HG02840 (cell line): Measurements from ENCODE around the gene CENPT.
"Not testable (repeated sequence)": the region's sequence is repeated elsewhere in the genome, so short reads cannot be mapped to it uniquely, and the experiment has no call there.

Experiments
- ATAC-seq: cut with Tn5 transposase; IDR thresholded peaks from one replicate; pipeline ENCODE4 v1.9.1; 2021; ENCODE audit warnings: mild to moderate bottlenecking, moderate library complexity, moderate number of reproducible peaks; ENCODE audit not compliant: unreplicated experiment, low FRiP score

CENPT gene

DNA sequence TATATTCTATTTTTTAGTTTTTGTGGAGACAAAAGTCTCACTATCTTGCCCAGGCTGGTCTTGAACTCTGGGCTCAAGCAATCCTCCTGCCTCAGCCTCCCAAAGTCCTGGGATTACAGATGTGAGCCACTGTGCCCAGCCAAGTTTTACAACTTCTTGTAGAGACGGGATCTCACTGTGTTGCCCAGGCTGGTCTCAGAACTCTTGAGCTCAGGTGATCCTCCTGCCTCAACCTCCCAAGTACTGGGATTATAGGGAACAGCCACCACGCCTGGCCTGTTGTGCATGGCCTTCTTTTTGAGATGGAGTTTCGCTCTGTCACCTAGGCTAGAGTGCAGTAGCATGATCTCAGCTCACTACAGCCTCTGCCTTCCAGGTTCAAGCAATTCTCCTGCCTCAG is 6.2 kb upstream of the CENPT start:
- ATAC-seq, result no peak

DNA sequence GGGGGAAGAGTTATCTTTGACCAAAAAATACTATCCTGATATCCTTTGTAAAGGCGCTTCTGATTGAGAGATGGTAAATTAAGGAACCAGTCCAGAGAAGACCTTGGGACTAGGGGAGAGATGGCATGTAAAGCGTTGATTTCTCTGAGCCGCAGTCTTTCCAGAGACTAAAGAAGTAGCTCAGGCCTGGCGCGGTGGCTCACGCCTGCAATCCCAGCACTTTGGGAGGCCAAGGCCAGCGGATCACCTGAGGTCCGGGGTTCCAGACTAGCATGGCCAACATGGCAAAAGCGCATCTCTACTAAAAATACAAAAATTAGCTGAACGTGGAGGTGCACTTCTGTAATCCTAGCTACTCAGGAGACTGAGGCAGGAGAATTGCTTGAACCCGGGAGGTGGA is 625 bp upstream of the CENPT start:
- ATAC-seq, result no peak

DNA sequence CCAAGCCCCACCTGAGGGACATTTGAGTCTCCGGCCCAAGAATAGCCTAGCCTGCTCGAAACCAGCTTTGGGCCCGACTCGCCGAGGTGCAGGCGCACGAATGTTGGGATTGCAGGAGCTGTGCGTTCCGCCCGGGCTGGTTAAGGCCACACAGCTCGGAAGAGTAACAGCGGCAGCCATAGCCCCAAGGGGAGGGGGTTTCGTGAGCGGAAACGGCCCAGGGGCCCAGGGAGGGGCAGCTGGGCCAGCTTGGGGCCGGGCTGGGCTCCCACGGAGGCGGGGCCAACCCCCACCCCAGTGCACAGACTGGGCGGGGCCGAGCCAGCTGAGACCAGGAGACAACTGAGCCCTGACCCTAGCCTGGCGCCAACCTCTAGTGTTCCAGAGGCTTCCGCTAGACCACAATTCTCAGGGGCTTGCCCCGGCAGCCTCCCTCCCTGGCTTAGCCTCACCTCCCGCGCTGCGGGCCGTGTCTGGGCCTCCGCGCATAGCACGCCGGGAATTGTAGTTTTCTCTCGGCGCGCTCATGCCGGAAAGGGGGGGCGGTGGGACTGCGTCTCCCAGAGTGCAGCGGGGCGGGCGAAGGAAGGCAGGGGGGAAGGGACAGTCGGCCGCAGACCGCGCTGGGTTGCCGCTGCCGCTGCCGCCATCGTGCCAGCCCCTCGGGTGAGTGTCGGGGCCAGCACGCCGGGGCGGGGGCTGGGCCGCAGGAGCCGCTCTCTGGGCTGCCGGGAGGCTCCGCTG is 1.0 kb downstream of the CENPT start, which contains the start of gene NUTF2:
Gene NUTF2 (plus strand): TSS at position 614 of the 744 bp plus-strand sequence. CDS start 18,198 bp downstream, outside the sequence.
- ATAC-seq, result peak; percentile 58

DNA sequence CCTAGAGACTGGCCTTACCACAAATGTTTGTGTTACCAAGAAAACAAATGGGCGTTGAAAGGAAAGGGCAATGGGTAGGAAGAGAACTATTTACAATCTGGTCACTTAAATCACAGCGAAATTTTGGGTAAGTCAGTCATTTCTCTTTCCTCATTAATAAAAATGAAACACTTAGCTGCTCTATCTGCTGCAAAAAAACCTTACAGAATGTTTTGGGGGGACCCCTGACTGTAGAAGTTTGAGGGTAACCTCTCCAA is 1.5 kb downstream of the CENPT start:
- ATAC-seq, result no peak

DNA sequence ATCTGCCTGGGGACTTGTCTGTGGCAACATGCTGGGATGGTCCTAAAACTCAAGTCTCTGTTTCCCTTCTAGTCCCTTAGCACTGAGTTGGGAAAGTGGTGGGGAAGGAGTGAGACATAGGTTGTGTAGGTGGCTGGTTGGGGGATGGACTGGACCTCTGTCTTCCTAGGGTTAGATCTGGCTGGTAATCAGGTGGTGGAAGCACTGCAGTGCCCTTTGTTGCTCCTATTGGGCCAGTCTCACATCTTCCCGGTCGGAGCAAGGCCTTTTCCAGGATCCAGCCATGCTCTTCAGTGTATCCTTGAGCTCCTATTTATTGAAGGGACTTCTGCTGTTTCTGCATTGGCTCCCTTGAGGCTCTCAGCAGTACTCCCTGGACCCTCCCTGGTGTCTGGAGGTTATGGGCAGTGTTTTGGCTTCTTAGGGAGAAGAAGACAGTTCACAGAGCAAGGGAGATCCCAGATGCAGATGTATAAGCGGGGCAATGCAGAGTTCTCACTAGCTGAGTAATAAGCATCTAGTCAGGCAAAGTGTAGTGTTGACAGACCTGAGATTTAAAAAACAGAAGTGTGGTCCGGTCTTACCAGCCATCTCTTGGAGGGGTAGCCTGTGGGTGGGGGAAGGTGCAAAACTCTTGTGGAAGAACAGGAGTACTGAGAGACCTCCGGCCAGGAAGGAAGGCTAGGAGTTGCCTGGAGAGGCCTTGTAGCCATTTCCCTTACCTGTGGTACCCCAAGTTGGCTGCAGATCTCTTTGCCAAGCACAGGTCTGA is 2.0 kb downstream of the CENPT start:
- ATAC-seq, result no peak

DNA sequence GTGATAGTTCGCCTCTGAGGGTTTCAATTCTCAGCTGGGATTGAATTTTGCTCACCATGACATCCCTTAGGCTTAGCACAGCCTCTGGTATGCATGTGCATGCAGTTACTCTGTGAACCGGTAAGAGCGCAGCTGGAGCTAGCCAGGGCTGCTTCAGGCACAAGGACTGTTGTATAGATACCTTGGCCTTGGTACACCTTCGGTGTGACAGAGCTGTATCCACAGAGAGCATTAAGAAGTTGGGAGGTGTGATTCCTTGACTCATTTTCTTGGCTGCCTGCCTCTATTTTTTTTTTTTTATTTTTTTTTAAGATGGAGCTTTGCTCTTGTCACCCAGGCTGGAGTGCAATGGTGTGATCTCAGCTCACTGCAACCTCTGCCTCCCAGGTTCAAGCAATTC is 3.0 kb downstream of the CENPT start:
- ATAC-seq, result no peak

DNA sequence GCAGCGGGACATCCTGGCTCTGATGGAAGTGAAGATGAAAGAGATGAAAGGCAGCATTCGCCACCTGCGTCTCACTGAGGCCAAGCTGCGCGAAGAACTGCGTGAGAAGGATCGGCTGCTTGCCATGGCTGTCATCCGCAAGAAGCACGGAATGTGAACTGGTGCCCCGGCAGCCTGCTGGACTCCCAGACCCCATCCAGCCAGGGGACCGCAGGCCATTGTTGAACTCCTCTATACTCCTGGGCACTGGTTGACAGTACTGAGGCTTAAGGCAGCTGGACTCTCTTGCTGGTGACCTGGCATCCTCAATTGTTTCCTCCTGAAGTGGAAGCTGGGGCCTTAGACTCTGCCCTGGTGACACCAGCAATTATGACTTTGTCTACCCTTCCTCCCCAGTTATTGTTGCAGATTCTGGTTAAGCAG is 4.1 kb downstream of the CENPT start:
- no peak for ATAC-seq

DNA sequence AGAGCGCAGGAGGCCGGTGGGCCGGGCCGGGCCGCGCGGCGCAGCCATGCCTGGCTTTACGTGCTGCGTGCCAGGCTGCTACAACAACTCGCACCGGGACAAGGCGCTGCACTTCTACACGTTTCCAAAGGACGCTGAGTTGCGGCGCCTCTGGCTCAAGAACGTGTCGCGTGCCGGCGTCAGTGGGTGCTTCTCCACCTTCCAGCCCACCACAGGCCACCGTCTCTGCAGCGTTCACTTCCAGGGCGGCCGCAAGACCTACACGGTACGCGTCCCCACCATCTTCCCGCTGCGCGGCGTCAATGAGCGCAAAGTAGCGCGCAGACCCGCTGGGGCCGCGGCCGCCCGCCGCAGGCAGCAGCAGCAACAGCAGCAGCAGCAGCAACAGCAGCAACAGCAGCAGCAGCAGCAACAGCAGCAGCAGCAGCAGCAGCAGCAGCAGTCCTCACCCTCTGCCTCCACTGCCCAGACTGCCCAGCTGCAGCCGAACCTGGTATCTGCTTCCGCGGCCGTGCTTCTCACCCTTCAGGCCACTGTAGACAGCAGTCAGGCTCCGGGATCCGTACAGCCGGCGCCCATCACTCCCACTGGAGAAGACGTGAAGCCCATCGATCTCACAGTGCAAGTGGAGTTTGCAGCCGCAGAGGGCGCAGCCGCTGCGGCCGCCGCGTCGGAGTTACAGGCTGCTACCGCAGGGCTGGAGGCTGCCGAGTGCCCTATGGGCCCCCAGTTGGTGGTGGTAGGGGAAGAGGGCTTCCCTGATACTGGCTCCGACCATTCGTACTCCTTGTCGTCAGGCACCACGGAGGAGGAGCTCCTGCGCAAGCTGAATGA is 4.8 kb downstream of the CENPT start:
- peak; percentile 7 for ATAC-seq

DNA sequence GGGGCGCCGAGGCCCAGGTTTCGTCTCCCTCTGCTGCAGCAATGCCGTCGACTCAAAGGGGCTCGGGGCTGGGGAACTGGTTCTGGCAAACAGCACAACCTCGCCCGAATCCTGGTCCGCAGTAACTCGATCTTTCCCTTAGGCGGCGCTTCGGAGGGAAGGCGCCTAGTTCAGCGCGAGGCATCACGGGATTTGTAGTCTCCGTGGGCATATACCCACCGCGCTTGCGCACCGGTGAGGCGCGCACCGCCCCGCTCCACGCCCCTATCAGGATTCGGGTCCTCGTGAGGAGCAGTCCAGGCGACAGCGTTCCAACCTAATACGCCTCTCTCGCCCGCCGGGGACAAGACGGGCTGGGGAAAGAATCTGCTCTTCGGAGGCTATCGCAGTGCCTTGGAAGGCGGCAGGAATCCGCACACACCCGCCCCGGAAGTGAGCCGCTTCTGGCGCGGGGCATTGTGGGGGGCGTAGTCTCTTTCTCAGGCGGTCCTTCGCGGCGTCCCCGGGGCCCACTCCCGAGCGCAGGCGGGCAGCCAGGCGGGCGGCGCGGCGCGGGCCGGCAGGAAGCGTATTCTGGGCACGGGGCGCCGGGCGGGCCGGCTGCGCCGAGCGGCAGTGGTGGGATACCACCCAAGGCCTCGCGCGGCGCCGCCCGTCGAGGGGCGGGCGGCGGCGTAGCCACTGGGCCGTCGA is 5.5 kb downstream of the CENPT start, which contains the start of gene THAP11:
Gene THAP11 (plus strand): TSS at position 505 of the 693 bp plus-strand sequence. CDS start 235 bp downstream, outside the sequence.
- ATAC-seq, result peak; percentile 50

DNA sequence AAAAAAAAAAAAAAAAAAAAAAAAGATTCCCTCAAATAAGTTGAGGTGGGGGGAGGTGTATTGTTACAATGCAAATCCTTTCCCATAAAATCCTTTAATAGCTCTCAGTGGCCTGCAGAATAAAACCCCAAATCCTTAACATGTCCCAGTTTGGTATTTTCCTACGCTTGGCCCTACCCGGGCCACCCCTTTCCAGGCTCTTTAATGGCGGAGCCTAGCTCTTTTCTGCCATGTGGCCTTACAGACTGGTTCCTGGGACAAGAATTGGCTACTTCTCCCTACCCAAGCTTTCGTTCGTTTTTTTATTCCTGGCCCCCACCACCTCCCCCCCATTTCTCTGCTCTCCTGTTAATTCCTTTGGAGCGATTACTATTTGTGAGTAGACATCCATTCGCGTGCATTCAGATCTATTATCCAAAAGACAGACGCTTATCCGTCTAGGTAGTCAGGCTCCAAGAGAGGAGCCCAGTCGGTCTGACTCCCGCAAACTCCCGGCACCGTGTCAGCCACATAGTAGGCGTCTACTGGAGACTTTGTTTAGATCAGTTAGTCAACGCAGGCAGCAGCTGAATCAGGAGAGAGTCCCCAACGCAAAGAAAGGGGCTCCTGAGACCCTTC is 6.2 kb downstream of the CENPT start:
- ATAC-seq, result no peak

DNA sequence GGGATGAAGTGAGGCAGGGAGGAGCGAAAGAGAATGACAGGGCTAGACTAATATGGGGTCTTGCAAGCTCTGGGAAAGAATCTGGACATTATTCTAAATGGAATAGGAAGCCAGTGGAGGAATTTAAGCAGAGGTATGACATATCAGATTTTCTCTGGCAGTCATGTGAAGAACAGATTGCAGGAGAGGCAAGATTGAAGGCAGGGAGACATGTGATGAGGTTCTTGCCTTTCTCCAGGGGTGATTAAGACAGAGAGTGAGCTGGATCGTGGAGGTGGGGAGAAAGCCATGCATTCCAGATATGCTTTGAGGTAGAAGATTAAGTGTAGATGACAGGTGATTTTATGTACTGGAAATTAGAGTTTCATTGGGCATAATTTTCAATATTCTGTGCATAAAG is 9.7 kb downstream of the CENPT start:
- no peak for ATAC-seq

DNA sequence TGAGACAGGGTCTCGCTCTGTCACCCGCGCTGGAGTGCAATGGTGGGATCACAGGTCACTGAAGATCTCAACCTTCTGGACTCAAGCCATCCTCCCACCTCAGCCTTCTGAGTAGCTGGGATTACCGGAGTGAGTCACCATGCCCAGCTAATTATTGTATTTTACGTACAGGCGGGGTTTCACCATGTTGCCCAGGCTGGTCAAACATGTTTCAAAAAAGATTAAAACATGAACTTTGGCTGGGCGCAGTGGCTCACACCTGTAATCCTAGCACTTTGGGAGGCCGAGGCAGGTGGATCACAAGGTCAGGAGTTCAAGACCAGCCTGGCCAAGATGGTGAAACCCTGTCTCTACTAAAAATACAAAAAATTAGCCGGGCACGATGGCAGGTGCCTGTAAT is 10.3 kb downstream of the CENPT start:
- ATAC-seq, result not testable (repeated sequence)

DNA sequence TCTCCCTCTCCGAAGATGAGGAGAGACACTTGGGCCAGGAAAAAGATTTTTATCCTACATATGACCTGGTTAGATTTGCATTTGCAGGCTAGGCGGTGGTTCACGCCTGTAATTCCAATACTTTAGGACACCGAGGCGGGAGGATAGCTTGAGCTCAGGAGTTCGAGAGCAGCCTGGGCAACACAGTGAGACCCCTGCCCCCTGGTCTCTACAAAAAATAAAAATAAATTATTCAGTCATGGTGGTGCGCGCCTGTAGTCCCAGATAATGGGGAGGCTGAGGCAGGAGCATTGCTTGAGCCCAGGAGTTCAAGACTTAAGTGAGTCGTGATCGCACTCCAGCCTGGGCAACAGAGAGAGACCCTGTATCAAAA is 13.3 kb downstream of the CENPT start:
- ATAC-seq, result no peak

DNA sequence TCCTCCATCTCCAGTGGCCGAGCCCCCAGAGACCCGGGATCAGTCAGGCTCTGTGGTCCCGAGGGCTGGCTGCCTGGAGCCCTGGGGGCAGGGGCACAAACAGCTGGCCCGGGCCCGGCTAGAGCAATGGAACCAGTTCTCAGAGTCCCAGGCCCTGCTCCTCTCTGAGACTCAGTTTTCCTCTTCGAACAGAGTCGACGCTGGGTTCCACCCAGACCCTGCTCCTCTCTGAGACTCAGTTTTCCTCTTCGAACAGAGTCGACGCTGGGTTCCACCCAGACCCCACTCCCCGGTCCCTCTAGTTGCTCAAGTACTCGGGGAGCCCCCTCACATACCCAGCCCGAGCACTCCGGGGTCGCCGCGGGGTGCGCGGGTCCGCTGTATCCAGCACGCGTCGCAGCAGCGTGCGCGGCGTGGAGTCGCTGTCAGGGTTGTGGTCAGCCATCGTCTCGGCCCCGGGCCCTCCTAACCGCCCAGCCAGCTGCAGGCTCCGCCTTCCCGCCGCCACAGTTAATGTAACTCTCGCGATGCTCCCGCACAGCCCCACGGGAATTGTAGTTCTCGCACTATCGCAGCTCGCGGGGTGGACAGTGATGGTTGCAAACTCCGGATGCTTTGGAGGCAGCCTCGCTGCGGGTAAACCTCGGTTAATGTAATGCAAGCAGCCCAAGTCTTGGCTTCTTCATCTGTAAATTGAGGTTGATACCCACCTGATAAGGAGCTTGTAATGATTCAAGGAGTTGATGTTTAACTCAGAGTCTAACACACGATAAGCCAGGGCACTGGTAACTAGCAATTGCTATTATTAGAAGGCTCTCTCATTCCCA is 13.9 kb downstream of the CENPT start:
- ATAC-seq, result peak; percentile 92

DNA sequence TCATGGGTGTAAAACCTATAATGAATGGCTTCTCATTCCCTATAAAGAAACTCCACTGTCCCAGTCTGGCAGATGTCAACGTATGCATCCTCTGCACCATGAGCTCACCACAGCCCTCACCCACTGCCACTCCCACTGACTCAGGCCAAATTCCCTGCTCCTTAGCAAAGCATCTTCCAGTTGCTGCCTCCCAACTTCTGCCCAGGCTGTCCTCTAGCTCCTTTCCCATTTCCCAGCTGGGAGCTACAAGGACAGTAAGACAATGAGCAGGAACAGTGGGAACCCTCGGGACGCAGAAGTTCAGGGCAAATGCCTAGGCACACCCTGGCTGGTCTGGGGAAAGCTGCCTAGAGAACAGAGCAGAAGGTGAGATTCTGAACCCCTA is 14.5 kb downstream of the CENPT start:
- ATAC-seq, result no peak

DNA sequence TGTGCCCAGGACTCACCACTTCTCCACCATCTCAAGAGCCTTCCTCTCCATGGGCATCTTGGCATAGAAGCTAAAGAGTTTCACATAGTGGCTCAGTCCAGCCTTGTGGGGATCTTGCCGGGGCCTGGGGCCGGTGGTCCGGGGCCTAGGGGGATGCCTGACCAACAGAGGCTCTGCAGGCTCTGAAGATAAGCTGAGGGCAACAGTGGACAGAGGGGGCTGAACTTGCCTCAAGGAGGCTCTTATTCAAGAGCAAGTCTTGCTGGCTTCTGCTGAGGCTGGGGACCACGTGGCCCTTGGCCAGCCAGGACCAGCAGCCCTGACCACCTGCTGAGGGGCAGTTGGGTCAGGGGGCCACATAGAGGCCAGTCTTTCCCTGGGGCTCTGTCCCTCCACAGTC is 18.8 kb downstream of the CENPT start:
- ATAC-seq, result no peak

DNA sequence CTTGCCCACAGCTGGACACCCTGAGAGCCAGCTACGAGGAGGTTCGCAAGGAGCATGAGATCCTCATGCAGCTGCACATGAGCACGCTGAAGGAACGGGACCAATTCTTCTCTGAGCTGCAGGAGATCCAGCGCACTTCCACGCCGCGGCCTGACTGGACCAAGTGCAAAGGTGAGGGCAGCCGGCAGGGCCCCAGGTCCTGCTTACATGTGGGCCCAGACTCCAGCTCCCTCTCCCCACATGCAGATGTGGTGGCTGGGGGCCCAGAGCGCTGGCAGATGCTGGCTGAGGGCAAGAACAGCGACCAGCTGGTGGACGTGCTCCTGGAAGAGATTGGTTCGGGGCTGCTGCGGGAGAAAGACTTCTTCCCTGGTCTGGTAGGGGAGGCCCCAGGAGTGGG is 21.6 kb downstream of the CENPT start:
- ATAC-seq, result no peak

DNA sequence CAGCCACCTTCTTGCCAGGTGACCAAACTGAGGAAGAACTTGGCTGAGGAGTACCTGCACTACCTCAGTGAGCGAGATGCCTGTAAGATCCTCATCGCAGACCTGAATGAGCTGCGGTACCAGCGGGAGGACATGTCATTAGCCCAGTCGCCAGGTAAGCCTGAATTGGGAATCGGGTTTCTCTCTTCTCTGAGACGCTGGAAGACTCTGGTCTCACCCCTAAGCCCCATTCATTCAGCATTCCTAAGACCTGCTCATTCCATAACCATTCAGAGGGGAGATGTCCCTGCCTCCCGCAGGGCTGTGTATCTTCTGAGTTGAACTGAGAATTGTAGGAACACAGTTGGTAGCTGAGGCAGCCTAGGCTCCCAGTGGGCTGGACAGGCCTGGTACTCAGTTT is 22.4 kb downstream of the CENPT start:
- no peak for ATAC-seq

DNA sequence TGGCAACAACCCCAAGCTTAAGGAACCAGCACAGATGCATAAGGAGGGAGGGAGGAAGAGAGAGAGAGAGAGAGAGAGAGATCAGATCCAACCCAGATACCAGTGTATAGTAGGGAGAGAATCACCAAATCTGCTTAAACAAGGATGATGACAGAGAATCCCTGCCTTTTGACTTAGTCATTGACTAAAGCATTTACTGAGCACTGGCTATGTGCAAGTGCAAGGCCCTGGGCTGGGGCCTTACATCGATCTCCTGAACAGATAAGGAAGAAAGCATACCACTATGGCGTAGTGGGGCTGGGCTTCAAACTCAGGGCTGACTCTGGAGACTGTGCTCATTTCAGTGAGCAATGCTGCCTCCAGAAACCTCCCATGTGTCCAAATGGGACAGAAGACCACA is 25.0 kb downstream of the CENPT start:
- no peak for ATAC-seq
